ENCODE results near the gene PPFIA4.
"Not testable (repeated sequence)": the region's sequence is repeated elsewhere in the genome, so short reads cannot be mapped to it uniquely, and the experiment has no call there.

PPFIA4 gene

DNA sequence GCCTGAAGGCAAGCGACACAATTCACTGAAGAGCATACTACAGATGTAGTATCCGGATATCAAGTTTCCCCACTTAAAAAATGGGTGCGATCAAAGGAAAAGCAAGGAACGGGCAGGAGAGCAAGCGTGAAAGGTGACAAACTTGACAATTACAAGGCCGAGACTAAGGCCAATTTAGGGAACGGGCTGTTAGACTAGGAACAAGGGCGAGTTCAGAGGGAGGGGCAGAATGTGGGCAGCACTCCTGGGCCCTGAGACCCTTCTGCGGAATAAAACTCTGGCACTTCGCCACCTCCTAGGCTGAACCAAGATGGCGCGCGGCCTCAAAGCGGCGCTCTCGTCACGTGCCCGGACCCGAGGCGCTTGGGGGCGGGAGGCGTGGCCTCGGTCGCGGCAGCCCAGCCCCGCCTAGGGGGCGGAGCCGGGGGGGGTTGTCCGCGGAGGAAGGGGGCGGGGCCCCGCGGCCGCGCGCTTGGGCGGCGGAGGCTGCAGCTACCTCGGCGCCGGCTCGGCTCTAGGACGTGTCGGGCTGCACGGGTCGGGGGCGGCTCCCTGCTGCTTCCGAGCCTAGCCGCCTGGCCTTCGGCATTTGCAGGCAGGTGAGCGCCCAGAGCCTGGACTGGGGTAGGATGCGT, at the start of gene PPFIA4:
Gene PPFIA4, plus strand, starts transcription at position 461 of the 635 bp plus-strand sequence. CDS start 12,518 bp downstream, outside the sequence.
- DNase-seq (ENCODE audit: low read depth in 2 of 2, low spot score in 1 of 2): peak; percentile 56 to 66

DNA sequence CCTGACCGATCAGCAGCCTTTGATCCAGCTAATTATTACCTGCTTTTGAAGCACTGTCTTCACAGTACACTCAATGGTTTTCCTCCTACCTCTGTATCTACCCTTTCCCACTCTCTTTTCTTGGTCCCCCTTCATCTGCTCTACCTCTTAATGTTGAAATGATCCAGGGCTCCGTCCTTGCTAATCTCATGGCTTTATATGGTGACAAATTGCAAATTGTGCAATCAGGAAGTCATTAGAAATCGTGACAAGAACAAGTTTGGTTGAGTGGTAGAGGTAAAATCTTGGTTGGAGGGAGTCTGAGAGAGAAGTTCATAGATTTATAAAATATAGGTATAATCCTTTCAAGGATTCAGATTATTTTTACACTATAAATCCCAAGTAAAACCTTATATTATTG, 49.7 kb upstream of the PPFIA4 start:
- no peak for DNase-seq (ENCODE audit: low read depth in 2 of 2, low spot score in 1 of 2)

DNA sequence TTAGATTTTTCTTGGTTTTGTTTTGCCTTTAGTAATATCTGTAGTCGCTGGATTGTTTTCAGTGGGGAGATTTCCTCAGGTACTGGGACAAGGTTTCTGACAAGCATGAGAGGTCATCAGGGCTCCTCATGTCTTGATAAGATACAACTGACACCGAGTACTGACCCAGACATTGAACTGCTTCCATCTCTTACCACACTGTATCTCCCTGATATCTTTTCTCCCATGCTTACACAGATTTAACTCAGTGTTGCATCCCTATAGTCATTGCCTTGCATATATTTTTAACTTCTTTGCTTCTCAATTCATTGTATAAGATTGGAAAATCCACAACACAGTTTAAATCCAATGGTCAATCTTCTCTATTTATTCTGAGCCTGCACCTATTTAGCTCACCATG, 46.8 kb upstream of the PPFIA4 start:
- no peak for DNase-seq (ENCODE audit: low read depth in 2 of 2, low spot score in 1 of 2)

DNA sequence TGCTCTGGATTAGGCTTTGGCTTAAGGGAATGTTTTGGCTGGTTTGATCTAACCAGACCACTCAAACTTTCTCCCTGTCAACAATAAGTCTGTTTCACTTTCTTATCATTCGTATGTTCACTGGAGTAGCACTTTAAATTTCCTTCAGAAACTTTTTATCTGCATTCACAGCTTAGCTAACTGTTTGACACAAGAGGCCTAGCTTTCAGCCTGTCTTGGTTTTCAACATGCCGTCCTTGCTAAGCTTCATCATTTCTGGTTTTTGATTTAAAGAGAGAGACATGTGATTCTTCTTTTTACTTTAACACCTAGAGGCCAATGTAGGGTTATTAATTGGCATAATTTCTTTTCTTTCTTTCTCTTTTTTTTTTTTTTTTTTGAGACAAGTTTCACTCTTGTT, 44.4 kb upstream of the PPFIA4 start:
- DNase-seq (ENCODE audit: low read depth in 2 of 2, low spot score in 1 of 2): no peak

DNA sequence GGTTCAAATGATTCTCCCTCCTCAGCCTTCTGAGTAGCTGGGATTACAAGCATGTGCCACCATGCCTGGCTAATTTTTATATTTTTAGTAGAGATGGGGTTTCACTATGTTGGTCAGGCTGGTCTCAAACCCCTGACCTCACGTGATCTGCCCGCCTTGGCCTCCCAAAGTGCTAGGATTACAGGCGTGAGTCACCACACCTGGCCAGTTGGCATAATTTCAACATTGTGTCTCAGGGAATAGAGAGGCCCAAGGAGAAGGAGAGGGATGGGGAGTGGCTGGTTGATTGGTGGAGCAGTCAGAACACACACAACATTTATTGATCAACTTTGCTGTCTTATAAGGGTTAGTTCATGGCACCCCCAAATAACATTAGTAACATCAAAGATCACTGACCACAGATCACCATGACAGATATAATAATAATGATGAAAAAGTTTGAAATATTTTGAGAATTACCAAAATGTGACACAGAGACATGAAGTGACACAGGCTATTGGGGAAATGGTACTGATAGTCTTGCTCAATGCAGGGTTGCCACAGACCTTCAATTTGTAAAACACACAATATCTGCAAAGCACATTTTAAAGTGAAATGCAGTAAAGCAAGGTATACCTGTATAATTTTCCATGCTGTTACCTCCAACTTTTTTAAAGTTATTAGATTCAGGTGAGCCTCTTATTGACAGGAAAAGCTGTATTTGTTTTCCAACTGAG, 43.4 kb upstream of the PPFIA4 start:
- DNase-seq (ENCODE audit: low read depth in 2 of 2, low spot score in 1 of 2): no peak

DNA sequence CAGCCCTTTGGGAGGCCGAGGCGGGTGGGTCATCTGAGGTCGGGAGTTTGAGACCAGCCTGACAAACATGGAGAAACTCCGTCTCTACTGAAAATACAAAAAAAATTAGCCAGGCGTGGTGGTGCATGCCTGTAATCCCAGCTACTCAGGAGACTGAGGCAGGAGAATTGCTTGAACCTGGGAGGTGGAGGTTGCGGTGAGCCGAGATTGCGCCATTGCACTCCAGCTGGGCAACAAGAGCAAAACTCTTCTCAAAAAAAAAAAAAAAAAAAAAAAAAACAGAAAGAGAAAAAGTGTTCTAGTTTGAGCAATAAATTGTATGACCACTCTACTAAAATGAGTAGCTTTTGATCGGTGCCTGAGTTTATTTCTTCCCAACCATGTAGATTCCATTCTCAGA, 40.2 kb upstream of the PPFIA4 start:
- not testable (repeated sequence) for DNase-seq (ENCODE audit: low read depth in 2 of 2, low spot score in 1 of 2)

DNA sequence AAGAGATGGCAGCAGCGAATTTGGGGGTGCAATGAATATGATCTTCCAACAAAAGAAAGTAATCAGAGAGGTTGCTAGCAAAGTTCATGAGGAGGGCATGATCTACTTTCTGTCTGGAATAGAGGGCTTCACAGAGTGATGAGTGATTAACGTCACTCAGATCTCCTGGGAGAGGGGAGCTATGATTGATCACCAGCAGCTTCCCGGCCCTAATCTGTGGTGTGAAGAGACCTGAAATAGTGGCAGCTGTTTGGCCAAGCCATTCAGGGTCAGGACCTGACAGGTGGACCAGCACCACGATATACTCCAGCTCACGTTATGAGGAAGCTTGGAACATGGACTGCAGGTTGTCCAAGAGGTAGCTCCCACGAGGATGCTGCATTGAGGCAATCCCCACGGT, 39.0 kb upstream of the PPFIA4 start:
- no peak for DNase-seq (ENCODE audit: low read depth in 2 of 2, low spot score in 1 of 2)

DNA sequence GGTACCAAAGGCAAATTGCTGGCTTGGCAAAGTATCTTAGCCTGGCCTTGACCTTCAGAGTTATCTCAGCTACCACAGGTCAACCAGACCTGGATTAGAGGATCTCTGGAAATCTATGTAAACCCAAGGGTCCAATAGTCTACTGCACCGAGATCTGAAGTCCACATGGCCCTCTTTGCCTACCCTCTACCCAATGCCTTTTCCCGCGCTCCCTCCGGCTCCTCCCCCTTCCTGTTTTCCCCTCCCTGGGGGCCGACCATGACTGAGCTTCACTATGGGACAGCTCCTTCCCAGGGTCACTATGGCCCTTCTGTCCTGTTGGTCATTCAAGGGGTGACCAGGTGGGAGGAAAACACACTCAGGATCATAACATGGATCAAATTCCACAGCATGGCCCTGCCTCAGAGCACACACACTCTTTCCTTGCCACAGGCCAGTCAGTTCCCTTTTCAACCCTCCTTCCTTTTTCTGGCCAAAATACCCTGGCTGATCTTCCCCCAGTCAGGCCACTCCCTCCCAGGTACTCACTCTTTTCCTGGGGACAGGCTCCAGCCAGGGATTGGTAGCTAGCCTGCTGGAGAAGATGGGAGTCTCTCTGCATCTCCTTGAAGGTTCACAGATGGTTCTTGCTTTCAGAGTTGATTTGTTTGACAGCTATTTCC, 38.2 kb upstream of the PPFIA4 start:
- DNase-seq (ENCODE audit: low read depth in 2 of 2, low spot score in 1 of 2): no peak

DNA sequence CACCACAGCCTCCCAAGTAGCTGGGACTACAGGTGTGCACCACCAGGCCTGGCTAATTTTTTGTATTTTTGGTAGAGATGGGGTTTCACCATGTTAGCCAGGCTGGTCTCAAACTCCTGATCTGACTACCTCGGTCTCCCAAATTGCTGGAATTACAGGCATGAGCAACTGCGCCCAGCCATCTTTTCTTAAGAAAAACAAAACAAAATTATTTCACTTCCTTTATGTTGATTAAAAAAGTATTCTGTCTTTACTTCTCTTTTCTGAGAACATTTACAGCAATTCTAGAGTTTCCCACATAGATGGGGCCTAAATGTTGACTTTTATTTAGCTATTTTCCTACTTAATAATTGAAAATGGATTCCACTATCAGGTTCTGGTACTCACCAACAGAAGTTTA, 36.4 kb upstream of the PPFIA4 start:
- DNase-seq (ENCODE audit: low read depth in 2 of 2, low spot score in 1 of 2): no peak

DNA sequence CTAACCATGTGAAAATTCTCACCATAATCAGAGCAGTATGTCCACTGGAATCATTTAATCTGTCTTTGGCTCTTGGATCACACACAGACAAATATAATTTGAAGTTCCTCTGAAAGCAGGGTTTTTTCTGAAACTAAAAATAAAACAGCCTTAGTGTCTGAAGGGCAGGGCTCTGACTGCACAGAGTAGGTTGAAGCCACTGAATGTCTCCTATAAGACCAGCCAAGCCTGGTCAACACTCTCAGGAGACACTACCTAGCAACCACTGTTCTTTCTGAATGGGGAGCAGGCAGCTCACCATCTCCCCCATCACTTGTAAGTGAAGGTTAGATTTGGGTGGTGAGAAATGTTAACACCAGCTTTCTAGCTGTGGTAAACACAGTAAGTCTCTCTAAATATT, 35.2 kb upstream of the PPFIA4 start:
- no peak for DNase-seq (ENCODE audit: low read depth in 2 of 2, low spot score in 1 of 2)

DNA sequence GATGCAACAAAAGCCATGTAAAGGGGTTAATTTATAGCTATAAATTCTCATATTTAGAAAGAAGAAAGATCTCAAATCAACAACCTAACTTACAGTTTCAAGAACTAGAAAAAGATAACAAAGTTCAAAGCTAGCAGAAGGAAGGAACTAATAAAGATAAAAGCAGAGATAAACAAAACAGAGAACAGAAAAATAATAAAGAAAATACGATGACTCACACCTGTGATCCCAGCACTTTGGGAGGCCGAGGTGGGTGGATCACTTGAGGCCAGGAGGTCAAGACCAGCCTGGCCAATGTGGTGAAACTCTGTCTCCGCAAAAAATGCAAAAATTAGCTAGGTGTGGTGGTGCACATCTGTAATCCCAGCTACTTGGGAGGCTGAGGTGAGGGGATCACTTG, 31.5 kb upstream of the PPFIA4 start:
- no peak for DNase-seq (ENCODE audit: low read depth in 2 of 2, low spot score in 1 of 2)

DNA sequence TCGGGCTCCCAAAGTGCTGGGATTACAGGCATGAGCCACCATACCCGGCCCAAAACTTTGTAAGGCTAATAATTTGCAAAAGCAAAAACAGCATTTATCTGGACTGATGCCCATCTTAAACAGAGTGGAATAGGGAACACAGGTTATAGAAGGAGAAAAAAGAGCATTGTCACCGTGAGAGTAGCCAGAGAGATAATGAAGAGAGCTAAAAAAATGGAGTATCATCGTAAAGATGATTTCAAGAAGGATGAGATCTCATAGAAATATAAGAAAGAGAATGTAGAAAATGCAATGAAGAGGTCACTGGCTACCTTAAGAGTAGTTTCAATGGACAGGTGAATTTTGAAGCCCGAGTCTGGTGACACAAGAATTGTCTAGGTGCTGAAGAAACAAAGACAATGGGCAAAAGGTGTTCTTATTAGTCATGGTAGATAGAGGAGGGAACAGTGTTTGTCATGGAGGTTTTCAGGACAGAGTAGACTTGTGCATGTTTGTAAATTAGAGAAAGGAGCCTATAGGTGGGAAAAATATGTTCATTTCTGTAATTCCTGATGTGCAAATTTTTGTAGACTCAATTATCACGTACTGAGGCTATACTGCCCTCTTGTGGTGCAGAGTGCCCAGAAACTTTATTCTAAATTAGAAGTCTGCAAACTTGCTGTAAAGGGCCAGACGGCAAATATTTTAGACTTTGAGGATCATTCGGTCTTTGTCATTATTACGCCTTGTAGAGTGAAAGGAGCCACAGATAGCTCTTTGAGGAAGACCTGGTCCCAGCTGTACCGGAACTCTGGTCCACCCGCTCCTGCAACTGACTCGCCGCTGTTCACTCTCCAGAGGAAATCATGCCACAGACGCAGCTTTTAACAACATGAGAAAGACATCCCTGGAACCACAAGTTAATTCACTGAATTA, 27.2 kb upstream of the PPFIA4 start:
- DNase-seq (ENCODE audit: low read depth in 2 of 2, low spot score in 1 of 2): peak; percentile 8 to 41

DNA sequence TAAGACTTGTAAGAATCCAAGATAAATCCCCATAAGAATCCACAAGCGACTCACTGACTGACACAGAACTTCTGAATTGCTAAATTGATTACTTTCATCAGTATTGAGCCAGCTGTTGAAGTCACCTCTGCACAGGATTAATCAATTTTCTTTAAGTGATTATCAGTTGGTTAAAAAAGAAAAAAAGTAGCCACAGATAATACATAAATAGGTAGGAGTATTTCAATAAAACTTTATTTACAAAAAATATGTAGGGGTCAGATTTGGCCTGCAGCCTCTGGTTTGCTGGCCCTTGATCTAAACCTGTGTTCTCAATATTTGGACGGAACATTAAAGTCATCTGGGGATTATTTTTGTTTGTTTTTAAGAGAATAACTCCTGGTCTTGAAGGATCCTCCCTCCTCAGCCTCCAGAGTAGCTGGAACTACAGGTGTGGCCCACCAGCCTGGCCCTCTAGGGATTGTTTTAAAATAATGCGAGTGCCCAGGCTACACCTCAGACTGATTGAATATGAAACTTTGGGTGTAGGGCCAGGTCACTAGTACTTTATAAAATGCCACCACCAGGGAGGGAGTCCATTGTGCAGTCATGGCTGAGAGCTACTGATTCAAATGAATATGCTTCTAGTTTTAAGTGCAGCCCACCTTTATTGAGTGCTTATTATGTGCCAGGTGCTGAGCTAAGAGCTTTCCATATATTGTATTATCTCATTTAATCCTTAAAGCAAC, 25.9 kb upstream of the PPFIA4 start:
- no peak for DNase-seq (ENCODE audit: low read depth in 2 of 2, low spot score in 1 of 2)

DNA sequence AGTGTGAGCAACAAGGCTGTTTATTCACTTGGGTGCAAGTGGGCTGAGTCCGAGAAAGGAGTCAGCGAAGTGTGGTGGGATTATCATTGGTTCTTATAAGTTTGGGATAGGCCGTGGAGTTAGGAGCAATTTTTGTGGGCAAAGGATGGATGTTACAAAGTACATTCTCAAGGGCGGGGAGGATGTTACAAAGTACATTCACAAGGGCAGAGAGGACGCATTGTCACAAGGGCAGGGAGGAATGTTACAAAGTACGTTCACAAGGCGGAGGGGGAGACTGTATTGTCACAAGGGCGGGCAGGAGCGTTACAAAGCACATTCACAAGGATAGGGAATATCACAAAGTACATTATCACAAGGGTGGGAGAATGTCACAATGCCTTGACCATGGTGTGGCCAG, 24.3 kb upstream of the PPFIA4 start:
- no peak for DNase-seq (ENCODE audit: low read depth in 2 of 2, low spot score in 1 of 2)

DNA sequence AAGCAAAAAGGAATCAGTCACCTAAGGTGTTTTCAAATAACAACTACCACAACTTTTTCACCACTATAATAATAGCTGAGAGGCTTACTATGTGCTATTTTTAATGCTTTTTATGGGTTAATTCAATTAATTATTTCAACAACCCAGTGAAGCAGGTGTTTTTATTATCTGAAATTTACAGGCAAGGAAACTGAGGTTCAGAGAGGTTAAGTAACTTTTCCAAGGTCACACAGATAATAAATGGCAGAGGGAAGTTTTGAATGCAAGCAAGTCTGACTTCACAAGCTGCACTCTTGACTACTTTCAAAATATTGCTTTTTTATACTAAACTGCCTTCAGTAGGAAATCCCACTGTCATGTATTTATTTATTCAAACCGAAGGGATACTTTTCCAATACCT, 23.3 kb upstream of the PPFIA4 start:
- DNase-seq (ENCODE audit: low read depth in 2 of 2, low spot score in 1 of 2): no peak

DNA sequence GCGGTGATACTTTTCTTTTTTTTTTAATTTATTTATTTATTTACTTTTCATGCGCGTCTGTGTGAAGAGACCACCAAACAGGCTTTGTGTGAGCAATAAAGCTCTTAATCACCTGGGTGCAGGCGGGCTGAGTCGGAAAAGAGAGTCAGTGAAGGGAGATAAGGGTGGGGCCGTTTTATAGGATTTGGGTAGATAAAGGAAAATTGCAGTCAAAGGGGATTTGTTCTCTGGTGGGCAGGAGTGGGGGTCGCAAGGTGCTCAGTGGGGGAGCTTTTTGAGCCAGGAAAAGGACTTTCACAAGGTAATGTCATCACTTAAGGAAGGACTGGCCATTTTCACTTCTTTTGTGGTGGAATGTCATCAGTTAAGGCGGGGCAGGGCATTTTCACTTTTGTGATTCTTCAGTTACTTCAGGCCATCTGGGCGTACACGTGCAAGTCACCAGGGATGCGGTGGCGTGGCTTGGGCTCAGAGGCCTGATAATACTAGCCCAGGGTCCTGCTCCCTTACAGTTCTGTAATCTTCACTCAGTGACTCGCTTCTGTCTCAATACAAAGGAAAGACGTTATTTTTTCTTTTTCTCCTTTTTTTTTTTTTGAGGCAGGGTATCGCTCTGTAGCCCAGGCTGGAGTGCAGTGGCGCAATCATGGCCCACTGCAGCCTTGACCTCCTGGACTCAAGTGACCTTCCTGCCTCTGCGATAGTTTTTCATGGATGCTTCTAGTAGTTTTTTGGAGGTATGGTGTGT, 20.7 kb upstream of the PPFIA4 start:
- not testable (repeated sequence) for DNase-seq (ENCODE audit: low read depth in 2 of 2, low spot score in 1 of 2)

DNA sequence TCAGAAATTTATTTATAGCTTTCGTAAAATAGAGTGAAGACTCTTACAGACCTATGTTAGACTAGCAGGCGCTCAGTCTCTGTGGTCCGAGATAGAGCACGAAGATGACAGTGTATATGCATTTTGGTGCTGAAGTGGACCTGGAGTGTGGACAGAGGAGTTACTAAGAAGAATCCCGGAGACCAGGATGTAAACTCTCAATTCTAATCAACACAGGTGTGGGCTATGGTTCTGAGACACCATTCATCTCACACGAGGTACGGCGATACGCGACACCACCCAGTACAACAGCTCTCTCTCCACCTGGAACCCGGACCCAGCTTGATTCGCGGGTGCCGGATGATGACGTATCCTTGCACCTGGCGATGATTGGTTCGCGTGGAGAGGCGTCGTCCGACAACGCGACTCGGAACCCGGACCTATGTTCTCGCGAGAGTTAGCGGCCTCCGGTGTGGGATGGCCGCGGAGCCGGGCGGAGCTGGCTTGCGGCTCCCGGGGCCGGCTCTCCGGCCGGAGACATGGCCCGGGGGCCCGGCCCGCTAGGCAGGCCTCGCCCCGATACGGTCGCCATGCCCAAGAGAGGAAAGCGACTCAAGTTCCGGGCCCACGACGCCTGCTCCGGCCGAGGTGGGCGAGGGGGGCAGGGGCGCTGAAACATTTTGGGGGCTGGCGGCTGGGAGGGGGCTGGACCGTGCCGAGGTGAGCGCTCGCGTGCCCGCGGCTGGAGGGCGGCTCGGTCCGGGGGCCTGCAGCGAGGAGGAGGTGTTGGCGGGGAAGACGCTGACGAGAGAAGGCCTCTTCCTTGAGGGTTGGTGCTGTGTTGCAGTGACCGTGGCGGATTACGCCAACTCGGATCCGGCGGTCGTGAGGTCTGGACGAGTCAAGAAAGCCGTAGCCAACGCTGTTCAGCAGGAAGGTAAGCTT, 19.1 kb upstream of the PPFIA4 start, which contains the start of gene TMEM183A:
Gene TMEM183A, plus strand, starts transcription at position 427 of the 924 bp plus-strand sequence. Its CDS starts 92 bp downstream, at position 519.
- peak; percentile 88 to 91 for DNase-seq (ENCODE audit: low read depth in 2 of 2, low spot score in 1 of 2)

DNA sequence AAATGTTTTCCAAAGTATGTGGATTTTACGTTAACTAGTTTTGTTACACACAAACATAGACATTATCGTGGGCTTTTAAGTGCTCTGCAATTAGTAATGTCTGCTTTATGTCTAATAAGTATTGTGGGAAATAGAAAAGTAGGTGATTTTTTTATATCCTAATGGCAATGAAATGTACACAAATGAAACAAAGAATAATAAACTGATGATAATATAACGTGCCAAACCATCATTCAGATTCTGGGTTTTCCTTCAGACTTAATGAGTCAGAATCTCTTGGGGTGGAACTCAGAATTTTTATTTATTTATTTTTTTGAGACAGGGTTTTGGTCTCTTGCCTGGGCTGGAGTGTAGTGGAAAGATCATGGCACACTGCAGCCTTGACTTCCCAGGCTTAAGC, 17.1 kb upstream of the PPFIA4 start:
- no peak for DNase-seq (ENCODE audit: low read depth in 2 of 2, low spot score in 1 of 2)

DNA sequence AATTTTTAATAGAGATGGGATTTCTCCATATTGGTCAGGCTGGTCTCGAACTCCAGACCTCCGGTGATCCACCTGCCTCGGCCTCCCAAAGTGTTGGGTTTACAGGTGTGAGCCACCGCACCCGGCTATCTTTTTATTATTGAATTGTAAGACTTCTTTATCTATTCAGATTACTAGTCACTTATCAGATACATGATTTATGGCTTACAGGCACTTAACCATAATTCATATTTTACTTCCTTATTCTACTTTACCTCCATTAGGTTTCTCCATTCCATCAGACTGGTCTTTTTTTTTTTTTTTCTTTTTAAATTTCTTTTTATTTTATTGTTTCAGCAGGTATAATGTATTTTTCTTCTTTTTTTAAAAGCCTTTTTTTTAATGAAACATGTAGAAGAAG, 14.7 kb upstream of the PPFIA4 start:
- DNase-seq (ENCODE audit: low read depth in 2 of 2, low spot score in 1 of 2): no peak
